Epithelial cell of proximal tubule (primary cell): ENCODE results near the gene YKT6. TPM values are rescaled to one million over a fixed set of nuclear protein-coding genes. Genes with fewer than 3 reads are reported as not detected.
"Not testable (repeated sequence)": the region's sequence is repeated elsewhere in the genome, so short reads cannot be mapped to it uniquely, and the experiment has no call there.

Experiments used
- DNase-seq: peaks from one replicate; pipeline ENCODE4 v3.0.0-alpha.2; 2011; ENCODE audit warnings: low read depth
- H3K4me3 ChIP-seq: 2 replicates; pipeline ENCODE4 v1.5.1; 2011; ENCODE audit warnings: low read depth, mild to moderate bottlenecking, low read length
- total RNA-seq: library from RNA; depleted of rRNA; stranded (reverse); fragments of >200 nt; gene quantifications from 2 replicates; pipeline ENCODE4 v1.2.3, GENCODE V29; 2015
- TF ChIP-seq, protein P1 (sequence below): conservative IDR thresholded peaks from 2 replicates; pipeline ENCODE4 v1.5.1; 2012; ENCODE audit warnings: low read depth, mild to moderate bottlenecking, low read length

Gene YKT6
- total RNA-seq, 1 donor from 2014 or later, result 79.3 TPM

DNA sequence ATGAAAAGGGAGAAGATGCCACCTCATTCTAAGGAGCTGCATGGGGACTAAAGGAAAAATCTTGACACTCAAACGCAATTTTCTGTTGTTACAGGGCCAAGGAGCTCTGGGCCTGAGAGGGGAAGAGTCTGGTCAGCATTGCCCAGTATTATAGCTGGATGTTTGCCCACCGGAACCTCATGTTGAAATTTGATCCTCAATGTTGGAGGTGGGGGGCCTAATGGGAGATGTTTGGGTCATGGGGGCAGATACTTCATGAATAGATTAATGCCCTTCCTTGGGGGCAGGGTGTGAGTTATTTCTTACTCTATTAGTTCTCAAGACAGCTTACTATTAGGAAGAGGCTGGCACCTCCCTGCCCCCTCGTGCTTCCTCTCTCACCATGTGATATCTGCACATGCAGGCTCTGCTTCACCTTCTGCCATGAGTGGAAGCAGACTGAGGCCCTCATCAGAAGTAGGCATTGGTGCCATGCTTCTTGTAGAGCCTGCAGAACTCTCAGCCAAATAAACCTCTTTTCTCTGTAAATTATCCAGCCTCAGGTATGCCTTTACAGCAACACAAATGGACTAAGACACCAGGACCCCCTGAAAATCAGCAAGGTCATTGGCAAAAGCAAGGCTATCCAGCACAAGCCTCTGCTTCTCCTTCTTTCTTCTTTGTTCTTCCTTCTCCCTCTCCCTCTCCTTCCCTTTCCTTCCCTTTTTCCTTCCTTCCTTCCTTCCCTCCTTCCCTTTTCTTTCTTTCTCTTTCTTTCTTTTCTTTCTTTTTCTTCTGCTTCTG lies 26.7 kb upstream of the YKT6 start:
- H3K4me3 ChIP-seq, result no peak overlapping the region
- TF ChIP-seq, protein P1, sequence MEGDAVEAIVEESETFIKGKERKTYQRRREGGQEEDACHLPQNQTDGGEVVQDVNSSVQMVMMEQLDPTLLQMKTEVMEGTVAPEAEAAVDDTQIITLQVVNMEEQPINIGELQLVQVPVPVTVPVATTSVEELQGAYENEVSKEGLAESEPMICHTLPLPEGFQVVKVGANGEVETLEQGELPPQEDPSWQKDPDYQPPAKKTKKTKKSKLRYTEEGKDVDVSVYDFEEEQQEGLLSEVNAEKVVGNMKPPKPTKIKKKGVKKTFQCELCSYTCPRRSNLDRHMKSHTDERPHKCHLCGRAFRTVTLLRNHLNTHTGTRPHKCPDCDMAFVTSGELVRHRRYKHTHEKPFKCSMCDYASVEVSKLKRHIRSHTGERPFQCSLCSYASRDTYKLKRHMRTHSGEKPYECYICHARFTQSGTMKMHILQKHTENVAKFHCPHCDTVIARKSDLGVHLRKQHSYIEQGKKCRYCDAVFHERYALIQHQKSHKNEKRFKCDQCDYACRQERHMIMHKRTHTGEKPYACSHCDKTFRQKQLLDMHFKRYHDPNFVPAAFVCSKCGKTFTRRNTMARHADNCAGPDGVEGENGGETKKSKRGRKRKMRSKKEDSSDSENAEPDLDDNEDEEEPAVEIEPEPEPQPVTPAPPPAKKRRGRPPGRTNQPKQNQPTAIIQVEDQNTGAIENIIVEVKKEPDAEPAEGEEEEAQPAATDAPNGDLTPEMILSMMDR, result no peak
- DNase-seq, result no peak

DNA sequence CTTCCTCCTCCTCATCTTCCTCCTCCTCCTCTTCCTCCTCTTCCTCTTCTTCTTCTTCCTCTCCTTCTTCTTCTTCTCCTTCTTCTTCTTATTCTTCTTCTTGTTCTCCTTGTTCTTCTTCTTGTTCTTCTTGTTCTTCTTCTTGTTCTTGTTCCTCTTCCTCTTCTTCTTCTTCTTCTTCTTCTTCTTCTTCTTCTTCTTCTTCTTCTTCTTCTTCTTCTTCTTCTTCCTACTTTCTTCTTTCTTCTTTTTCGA lies 26.2 kb upstream of the YKT6 start:
- H3K4me3 ChIP-seq, DNase-seq: not testable (repeated sequence)

DNA sequence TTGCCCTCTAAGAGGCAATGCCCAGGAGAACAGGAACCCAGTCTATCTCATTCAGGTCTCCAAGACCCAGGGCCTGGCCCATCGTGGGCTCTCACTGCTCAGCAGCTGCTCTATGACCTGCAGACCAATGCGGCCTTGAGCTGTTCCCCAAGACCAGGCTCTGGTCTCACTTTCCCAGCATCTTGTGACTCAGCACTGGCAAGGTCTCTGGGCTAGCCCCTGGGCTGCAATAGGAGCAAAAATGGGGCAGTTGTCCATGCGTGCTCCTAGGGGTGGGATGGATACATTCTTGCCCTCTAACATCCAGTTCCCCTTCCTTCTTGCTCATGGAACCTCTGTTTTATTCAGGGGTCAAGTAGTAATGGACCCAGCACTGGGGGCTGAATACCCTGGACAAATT lies 25.0 kb upstream of the YKT6 start:
- H3K4me3 ChIP-seq, result no peak overlapping the region
- TF ChIP-seq, protein P1, result no peak
- DNase-seq, result no peak

DNA sequence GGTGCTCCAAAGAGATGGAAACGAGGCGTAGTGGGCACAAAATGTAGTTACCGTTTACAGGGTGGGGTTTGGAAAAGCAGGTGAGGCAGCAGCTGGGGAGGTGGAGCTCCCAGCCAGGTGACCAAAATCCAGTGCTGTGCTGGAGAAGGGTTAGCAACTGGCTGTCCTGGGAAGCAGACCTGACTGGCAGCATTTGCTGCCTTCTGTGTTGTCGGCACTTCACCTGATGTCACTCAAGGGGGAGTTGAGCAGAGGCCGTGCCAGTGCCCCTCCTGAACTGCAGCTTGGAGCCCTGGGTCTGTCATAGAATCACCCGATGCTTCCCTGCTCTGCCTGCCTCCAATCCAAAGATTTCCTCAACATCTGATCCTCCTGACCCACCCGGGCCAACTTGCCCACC lies 24.3 kb upstream of the YKT6 start:
- TF ChIP-seq, protein P1, result no peak
- no peak overlapping the region for H3K4me3 ChIP-seq
- DNase-seq, result no peak

DNA sequence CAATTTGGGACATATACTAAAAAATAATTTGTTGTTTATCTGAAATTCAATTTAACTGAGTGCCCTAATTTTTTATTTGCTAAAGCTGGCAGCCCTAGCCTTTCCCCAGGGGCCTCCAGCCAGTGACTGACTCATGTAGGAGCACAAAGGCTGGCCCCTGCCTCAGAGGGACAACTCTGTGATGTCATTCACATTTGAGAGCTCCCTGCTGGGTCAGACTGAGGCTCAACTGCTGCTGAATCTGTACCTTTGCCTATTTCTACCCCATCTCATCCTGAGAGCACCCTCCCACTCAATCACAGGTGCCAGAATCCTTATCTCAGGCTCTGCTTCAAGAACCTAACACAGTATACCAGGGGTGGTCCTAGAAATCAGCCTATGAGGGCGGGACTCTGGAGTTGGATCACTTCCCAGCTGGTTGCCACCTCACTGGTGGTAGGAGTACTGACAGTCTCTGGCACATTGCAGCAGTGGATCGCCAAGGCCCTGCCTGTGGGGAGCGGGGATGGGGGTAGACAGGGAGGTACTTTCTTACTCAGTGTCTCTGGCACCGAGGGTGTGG lies 23.1 kb upstream of the YKT6 start:
- DNase-seq, result no peak
- TF ChIP-seq, protein P1, result no peak
- no peak overlapping the region for H3K4me3 ChIP-seq

DNA sequence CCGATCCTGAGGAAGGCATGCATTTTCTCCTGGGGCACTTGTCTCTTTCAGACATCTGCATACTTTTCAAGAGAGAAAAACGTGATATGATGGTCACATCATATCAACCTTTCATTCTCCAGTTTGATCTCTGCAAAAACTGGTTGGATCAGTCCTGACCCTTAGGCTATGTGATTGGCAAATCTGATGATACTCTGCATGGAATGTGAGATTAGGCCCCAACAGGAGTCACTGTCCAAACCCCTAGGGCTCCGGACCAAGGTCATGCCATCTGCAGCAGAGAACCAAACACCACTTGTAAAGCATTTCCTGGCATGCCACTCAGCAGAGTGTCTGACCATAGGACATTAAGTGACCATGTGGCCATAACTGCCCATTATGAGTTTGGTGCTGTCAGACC lies 20.1 kb upstream of the YKT6 start:
- no peak overlapping the region for H3K4me3 ChIP-seq
- DNase-seq, result no peak
- TF ChIP-seq, protein P1, result no peak

DNA sequence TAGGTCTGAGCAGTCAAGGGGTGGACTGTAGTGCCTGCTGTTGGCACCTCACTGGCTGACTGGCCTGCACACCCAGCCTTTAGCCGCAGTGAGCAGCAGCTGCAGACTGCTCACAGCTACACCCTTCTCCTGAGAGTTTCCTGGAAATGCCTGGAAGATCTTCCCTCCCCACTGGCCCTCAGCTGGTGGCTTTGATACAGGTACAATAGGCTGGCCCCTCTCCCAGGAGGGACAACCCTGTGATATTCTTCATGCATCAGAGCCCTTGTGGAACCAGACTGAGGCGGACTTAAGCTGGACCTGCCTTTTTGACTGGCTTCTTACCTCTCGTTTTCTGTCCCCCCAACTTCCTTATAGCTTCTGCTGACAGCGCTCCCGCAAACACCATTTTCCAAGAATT lies 18.0 kb upstream of the YKT6 start:
- H3K4me3 ChIP-seq, result no peak overlapping the region
- TF ChIP-seq, protein P1, result no peak
- DNase-seq, result no peak
